HepG2 (cell line): Measurements from ENCODE around the gene TUBGCP6. TPM values are rescaled to one million over a fixed set of nuclear protein-coding genes. Genes with fewer than 3 reads are reported as not detected.

Source experiments
- ATAC-seq: fragments of 200-7000 bp; cut with Tn5 transposase; 3 replicates; pipeline ENCODE4 v1.9.1; 2020; ENCODE audit warnings: mild to moderate bottlenecking, moderate library complexity
- BruUV-seq: library from RNA; stranded (reverse); fragments of 400-500 nt; replicated peaks from 2 replicates; lab custom pipeline; 2021; lab: Mats Ljungman, UMichigan
- CTCF ChIA-PET: fragments of 300-600 bp; formaldehyde crosslinking; extraction: SDS; loops from one replicate; lab custom pipeline; 2021; ENCODE audit warnings: low total read pairs, inconsistent platforms, low intra/inter-chr PET ratio; lab: Yijun Ruan, JAX
- POLR2A ChIA-PET: fragments of 350-600 bp; sonication (Branson Sonifier 250); formaldehyde crosslinking; loops from one replicate; lab custom pipeline; 2020; ENCODE audit warnings: antibody characterized with exemption, inconsistent platforms; lab: Yijun Ruan, JAX
- DNase-seq: peaks from one replicate; pipeline ENCODE4 v3.0.0-alpha.2; 2015; ENCODE audit warnings: low spot score
- FAIRE-seq: peaks from 3 replicates; lab custom pipeline; 2011; peaks lifted over from hg19 to GRCh38; lab: Jason Lieb, UNC
- H2AFZ ChIP-seq: one replicate; pipeline ENCODE4 v1.6.1; 2011; ENCODE audit warnings: low read length, inconsistent platforms
- H3K27ac ChIP-seq: fragments of 300-600 bp; 3 replicates; pipeline ENCODE4 v1.8.0; 2011; ENCODE audit warnings: mixed run types, mild to moderate bottlenecking, mixed read lengths, low read length, inconsistent platforms; ENCODE audit not compliant: insufficient read depth; ENCODE audit errors: extremely low read length
- H3K27me3 ChIP-seq, 2 experiments: fragments of 200-600 bp in 1 of 2; 2 replicates in 1 of 2; 3 replicates in 1 of 2; pipeline versions ENCODE4 v1.6.0 to v1.8.0; 2011; ENCODE audit warnings: low read length in 2 of 2, mild to moderate bottlenecking in 2 of 2, moderate library complexity in 2 of 2, inconsistent platforms in 1 of 2; ENCODE audit not compliant: insufficient read depth in 2 of 2, control insufficient read depth in 1 of 2
- H3K36me3 ChIP-seq, 2 experiments: fragments of 200-600 bp in 1 of 2; replicated peaks in 1 of 2; 2 replicates in 1 of 2; 3 replicates in 1 of 2; pipeline versions ENCODE4 v1.5.1 to v1.8.0; 2011; ENCODE audit warnings: low read length in 2 of 2, inconsistent platforms in 1 of 2; ENCODE audit not compliant: insufficient read depth in 2 of 2, control insufficient read depth in 1 of 2
- H3K4me1 ChIP-seq: 2 replicates; pipeline ENCODE4 v1.5.1; 2012; ENCODE audit warnings: low read length, inconsistent platforms; ENCODE audit not compliant: insufficient read depth
- H3K4me2 ChIP-seq: 2 replicates; pipeline ENCODE4 v1.6.0; 2011; ENCODE audit warnings: low read depth, low read length, inconsistent platforms
- H3K4me3 ChIP-seq, 3 experiments: fragments of 200-600 bp in 1 of 3; sonication (generic), shearing (Covaris generic) in 1 of 3; replicated peaks in 1 of 3; 2 replicates each; pipeline ENCODE4 v1.5.1; 2011 to 2016; ENCODE audit warnings: low read length in 3 of 3, inconsistent platforms in 2 of 3, low read depth in 2 of 3, mild to moderate bottlenecking in 2 of 3, control low read depth in 1 of 3, mixed read lengths in 1 of 3; ENCODE audit not compliant: insufficient read depth in 1 of 3
- H3K79me2 ChIP-seq: one replicate; pipeline ENCODE4 v1.6.1; 2011; ENCODE audit warnings: low read length, inconsistent platforms; ENCODE audit not compliant: insufficient read depth
- H3K9ac ChIP-seq: 2 replicates; pipeline ENCODE4 v1.6.0; 2011; ENCODE audit warnings: mild to moderate bottlenecking, low read depth, low read length, inconsistent platforms; ENCODE audit not compliant: insufficient read depth
- H3K9me3 ChIP-seq: 2 replicates; pipeline ENCODE4 v1.5.1; 2012; ENCODE audit warnings: mild to moderate bottlenecking, low read length
- H4K20me1 ChIP-seq: 2 replicates; pipeline ENCODE4 v1.6.0; 2011; ENCODE audit warnings: inconsistent platforms, mild to moderate bottlenecking, low read length, moderate library complexity; ENCODE audit not compliant: insufficient read depth
- POLR2G ChIP-seq: fragments of 200-400 bp; formaldehyde crosslinking; IDR thresholded peaks from 2 replicates; pipeline ENCODE4 v1.6.1; 2018; ENCODE audit warnings: mild to moderate bottlenecking, low read depth, low read length, moderate library complexity
- RBM22 ChIP-seq: fragments of 200-400 bp; formaldehyde crosslinking; optimal IDR thresholded peaks from 2 replicates; pipeline ENCODE3; 2017; ENCODE audit warnings: mild to moderate bottlenecking, low read length, moderate library complexity
- SALL1 ChIP-seq: sonication (generic); formaldehyde crosslinking; IDR thresholded peaks from 2 replicates; pipeline ENCODE4 v1.8.0; 2022; ENCODE audit warnings: mild to moderate bottlenecking, missing genetic modification reagents
- SMAD3 ChIP-seq: sonication (generic); formaldehyde crosslinking; IDR thresholded peaks from 2 replicates; pipeline ENCODE4 v1.4.0; 2020; ENCODE audit warnings: missing genetic modification reagents
- U2AF1 ChIP-seq: fragments of 200-400 bp; formaldehyde crosslinking; optimal IDR thresholded peaks from 2 replicates; pipeline ENCODE3; 2017; ENCODE audit warnings: mild to moderate bottlenecking, low read depth, low read length
- WGBS: methylation state at CpG from one replicate; pipeline ENCODE4 v1.1.6; 2017; ENCODE audit warnings: low lambda C conversion rate; 5-methylcytosine and 5-hydroxymethylcytosine counted together
- in situ Hi-C: cut with HindIII; loops from 2 replicates; pipeline ENCODE4 v1.10.0; 2017; ENCODE audit warnings: low pct_unique_long_range_greater_than_20kb; ENCODE audit not compliant: extremely low pct_ligation_motif_present
- intact Hi-C: fragments of 100-400 bp; cut with micrococcal nuclease; formaldehyde crosslinking; loops from one replicate; pipeline ENCODE4 v1.10.0; 2022; ENCODE audit not compliant: unreplicated experiment
- polyA plus RNA-seq, 8 experiments: library from polyadenylated mRNA; depleted of rRNA in 3 of 8; stranded (reverse) in 7 of 8; unstranded in 1 of 8; fragments of >200 nt; fragmentation: Illumina TruSeq in 4 of 8; extraction: Trizol in 4 of 8; gene quantifications; 2 replicates each; pipeline versions ENCODE4 v1.2.1 to v1.2.3, GENCODE V29; 2011 to 2016; ENCODE audit warnings: low read depth in 4 of 8, missing spikeins in 1 of 8, mixed read lengths in 1 of 8; ENCODE audit not compliant: insufficient read depth in 1 of 8
- total RNA-seq, 5 experiments: library from RNA; depleted of rRNA; stranded (reverse); fragments of >200 nt; fragmentation: Illumina TruSeq; extraction: Trizol; gene quantifications; 2 replicates each; pipeline ENCODE4 v1.2.3, GENCODE V29; 2016; ENCODE audit warnings: low read depth in 1 of 5
- TF ChIP-seq, protein P1 (sequence below): sonication (generic); formaldehyde crosslinking; IDR thresholded peaks from 2 replicates; pipeline ENCODE4 v1.4.0; 2020; ENCODE audit warnings: mild to moderate bottlenecking, missing genetic modification reagents

TUBGCP6 gene
- total and polyA plus RNA-seq, 2 of the 13 experiments (the other 11 are each of a cell fraction or from before 2014, with no cell fraction given) = 14.6 to 15.7 TPM

GRCh38 chr22:50220603-50221409 lies 24.0 kb downstream of the TUBGCP6 start:
- Histone ChIP-seq H4K20me1 (no peaks in the 10 kb centered on the region), H3K9me3 (no peaks in the 10 kb centered on the region), H3K4me3 (no peak overlapping the region), H3K27ac (no peak overlapping the region), H3K79me2 (no peaks in the 10 kb centered on the region), H3K36me3 (peaks cover 22 to 64% of the 10 kb centered on the region in 2 experiments; a peak in 4 of 5 replicates), H3K4me1 (peaks cover 9% of the 10 kb centered on the region), H3K27me3 (no peaks in the 10 kb centered on the region), H3K9ac (no peak overlapping the region)
- ATAC-seq (no peak), FAIRE-seq (no peak)
- intact Hi-C loops = no loop called here
- ChIA-PET POLR2A (no interaction called here), CTCF (no interaction called here)
- 98% methylated on average over 17 of the region's 45 CpGs for WGBS
- TF ChIP-seq, protein P1, sequence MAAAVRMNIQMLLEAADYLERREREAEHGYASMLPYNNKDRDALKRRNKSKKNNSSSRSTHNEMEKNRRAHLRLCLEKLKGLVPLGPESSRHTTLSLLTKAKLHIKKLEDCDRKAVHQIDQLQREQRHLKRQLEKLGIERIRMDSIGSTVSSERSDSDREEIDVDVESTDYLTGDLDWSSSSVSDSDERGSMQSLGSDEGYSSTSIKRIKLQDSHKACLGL (CRISPR knock-in tag) = no peak
- TF ChIP-seq SALL1 (CRISPR knock-in tag) (no peak), U2AF1 (no peak), SMAD3 (no peak), POLR2G (0 out of 2 replicates have a peak, but pooled peaks have one; percentile 22), RBM22 (peak; percentile 0)
- TF ChIP-seq, all 625 proteins: peak for 2
- Histone ChIP-seq H3K4me2 (no peak overlapping the region), H2AFZ (no peak overlapping the region)
- in situ Hi-C loops = no loop called here
- DNase-seq = no peak
- BruUV-seq = no TSS peak
